IMR-90 (cell line): ENCODE data around the gene RILPL2. TPM values are rescaled to one million over a fixed set of nuclear protein-coding genes. Genes with fewer than 3 reads are reported as not detected.

ENCODE experiments used
- ATAC-seq: fragments of 200-7000 bp; cut with Tn5 transposase; 2 replicates; pipeline ENCODE4 v1.9.1; 2020; ENCODE audit warnings: low read depth, mild to moderate bottlenecking, moderate library complexity
- BruUV-seq: library from RNA; stranded (reverse); fragments of 400-500 nt; replicated peaks from 2 replicates; lab custom pipeline; 2021; lab: Mats Ljungman, UMichigan
- CTCF ChIA-PET: fragments of 300-600 bp; formaldehyde crosslinking; extraction: SDS; loops from one replicate; lab custom pipeline; 2021; ENCODE audit warnings: antibody characterized with exemption; lab: Yijun Ruan, JAX
- POLR2A ChIA-PET: fragments of 300-600 bp; sonication (Branson Sonifier 250); formaldehyde crosslinking; loops from one replicate; lab custom pipeline; 2022; ENCODE audit warnings: antibody characterized with exemption; ENCODE audit not compliant: unreplicated experiment; lab: Charles Lee
- DNase-seq: peaks from one replicate; pipeline ENCODE4 v3.0.0; 2013
- H2AFZ ChIP-seq: replicated peaks from 2 replicates; pipeline ENCODE3; 2013; ENCODE audit warnings: low read length, mild to moderate bottlenecking; ENCODE audit not compliant: poor library complexity
- H2AK5ac ChIP-seq: 2 replicates; pipeline ENCODE4 v1.6.1; 2013; ENCODE audit warnings: low read depth, low read length, inconsistent platforms
- H2AK9ac ChIP-seq: replicated peaks from 2 replicates; pipeline ENCODE3; 2013; ENCODE audit warnings: mild to moderate bottlenecking, low read depth, low read length, moderate library complexity; ENCODE audit not compliant: poor library complexity
- H2BK120ac ChIP-seq: 2 replicates; pipeline ENCODE4 v1.6.1; 2013; ENCODE audit warnings: low read depth, low read length, inconsistent platforms
- H2BK15ac ChIP-seq: 3 replicates; pipeline ENCODE4 v1.6.1; 2013; ENCODE audit warnings: low read depth, low read length, inconsistent platforms
- H2BK20ac ChIP-seq: 2 replicates; pipeline ENCODE4 v1.6.1; 2013; ENCODE audit warnings: low read depth, mild to moderate bottlenecking, inconsistent platforms, low read length, moderate library complexity
- H2BK5ac ChIP-seq: 2 replicates; pipeline ENCODE4 v1.6.1; 2013; ENCODE audit warnings: mild to moderate bottlenecking, low read depth, low read length, inconsistent platforms; ENCODE audit not compliant: poor library complexity, severe bottlenecking
- H3K14ac ChIP-seq: replicated peaks from 2 replicates; pipeline ENCODE4 v1.6.1; 2013; ENCODE audit warnings: low read depth, low read length, inconsistent platforms
- H3K18ac ChIP-seq: 2 replicates; pipeline ENCODE4 v1.6.1; 2013; ENCODE audit warnings: low read depth, low read length, control low read depth
- H3K23ac ChIP-seq: 2 replicates; pipeline ENCODE4 v1.6.1; 2013; ENCODE audit warnings: low read depth, low read length, inconsistent platforms
- H3K27ac ChIP-seq: 2 replicates; pipeline ENCODE4 v1.5.1; 2013; ENCODE audit warnings: mild to moderate bottlenecking, control low read depth, low read length; ENCODE audit not compliant: insufficient read depth
- H3K27me3 ChIP-seq: 2 replicates; pipeline ENCODE4 v1.6.1; 2013; ENCODE audit warnings: low read length; ENCODE audit not compliant: control insufficient read depth, insufficient read depth
- H3K36me3 ChIP-seq: 2 replicates; pipeline ENCODE4 v1.6.1; 2013; ENCODE audit warnings: low read length, mixed read lengths; ENCODE audit not compliant: control insufficient read depth, insufficient read depth
- H3K4ac ChIP-seq: 2 replicates; pipeline ENCODE4 v1.6.1; 2013; ENCODE audit warnings: low read depth, low read length, inconsistent platforms
- H3K4me1 ChIP-seq: 2 replicates; pipeline ENCODE4 v1.6.1; 2013; ENCODE audit warnings: low read length, mixed read lengths; ENCODE audit not compliant: control insufficient read depth, insufficient read depth
- H3K4me2 ChIP-seq: 2 replicates; pipeline ENCODE4 v1.6.1; 2013; ENCODE audit warnings: low read depth, mild to moderate bottlenecking, control low read depth, low read length, moderate library complexity
- H3K4me3 ChIP-seq: 2 replicates; pipeline ENCODE4 v1.5.1; 2013; ENCODE audit warnings: low read depth, mild to moderate bottlenecking, control low read depth, low read length, moderate library complexity; ENCODE audit not compliant: insufficient read depth
- H3K56ac ChIP-seq: 2 replicates; pipeline ENCODE4 v1.6.1; 2013; ENCODE audit warnings: low read length, inconsistent platforms; ENCODE audit not compliant: insufficient read depth; ENCODE audit errors: extremely low read depth
- H3K79me1 ChIP-seq, 2 experiments: 2 replicates each; pipeline ENCODE4 v1.6.1; 2013; ENCODE audit warnings: low read length in 2 of 2, inconsistent platforms in 1 of 2, low read depth in 1 of 2
- H3K9ac ChIP-seq: 2 replicates; pipeline ENCODE4 v1.6.1; 2013; ENCODE audit warnings: low read depth, low read length, control low read depth
- H3K9me1 ChIP-seq: 2 replicates; pipeline ENCODE4 v1.6.1; 2013; ENCODE audit warnings: low read length, inconsistent platforms; ENCODE audit not compliant: insufficient read depth
- H3K9me3 ChIP-seq: 2 replicates; pipeline ENCODE4 v1.6.1; 2013; ENCODE audit warnings: low read length; ENCODE audit not compliant: control insufficient read depth, insufficient read depth
- H4K20me1 ChIP-seq: 2 replicates; pipeline ENCODE4 v1.6.1; 2013; ENCODE audit warnings: low read length, inconsistent platforms; ENCODE audit not compliant: insufficient read depth
- H4K5ac ChIP-seq: 2 replicates; pipeline ENCODE4 v1.6.1; 2013; ENCODE audit warnings: mild to moderate bottlenecking, low read depth, low read length, control low read depth
- H4K8ac ChIP-seq, 2 experiments: 2 replicates each; pipeline ENCODE4 v1.6.1; 2013; ENCODE audit warnings: low read depth in 2 of 2, low read length in 2 of 2, control low read depth in 1 of 2, inconsistent platforms in 1 of 2
- H4K91ac ChIP-seq: 2 replicates; pipeline ENCODE4 v1.6.1; 2013; ENCODE audit warnings: low read depth, low read length, inconsistent platforms; ENCODE audit not compliant: insufficient read depth
- CHD1 ChIP-seq: IDR thresholded peaks from 2 replicates; pipeline ENCODE4 v1.6.1; 2012; ENCODE audit warnings: low read depth, low read length, improper control_type of control experiment
- FOS ChIP-seq: fragments of 150-350 bp; IDR thresholded peaks from 2 replicates; pipeline ENCODE4 v1.6.1; 2016; ENCODE audit warnings: low read depth, low read length
- NFE2L2 ChIP-seq: fragments of 150-350 bp; IDR thresholded peaks from 2 replicates; pipeline ENCODE4 v1.6.1; 2016; ENCODE audit warnings: low read depth, mild to moderate bottlenecking, low read length
- RAD21 ChIP-seq: IDR thresholded peaks from 2 replicates; pipeline ENCODE4 v1.6.1; 2012; ENCODE audit warnings: low read length, improper control_type of control experiment
- RFX5 ChIP-seq: IDR thresholded peaks from 2 replicates; pipeline ENCODE4 v1.8.0; 2012; ENCODE audit warnings: low read depth, mild to moderate bottlenecking, low read length, moderate library complexity
- SMC3 ChIP-seq: fragments of 150-350 bp; IDR thresholded peaks from 2 replicates; pipeline ENCODE4 v1.6.1; 2016; ENCODE audit warnings: low read depth, mild to moderate bottlenecking, antibody characterized with exemption, low read length, moderate library complexity
- WGBS, 2 experiments: methylation state at CpG; one replicate each; pipeline versions ENCODE4 v1.1.5 to v1.1.7; 2013; ENCODE audit warnings: missing lambda C conversion rate in 2 of 2; ENCODE audit not compliant: insufficient read length in 1 of 2; ENCODE audit errors: extremely low coverage in 2 of 2; 5-methylcytosine and 5-hydroxymethylcytosine counted together
- dilution Hi-C: fragments of 300-500 bp; cut with HindIII; formaldehyde crosslinking; loops from one replicate; pipeline ENCODE4 v1.14.3; 2018; ENCODE audit warnings: low sequenced_read_pairs; ENCODE audit not compliant: unreplicated experiment
- in situ Hi-C: fragments of 300-500 bp; cut with MboI; formaldehyde crosslinking; loops from 3 replicates; pipeline ENCODE4 v1.14.3; 2019; ENCODE audit warnings: low sequenced_read_pairs, inconsistent platforms, mixed read lengths
- intact Hi-C: fragments of 100-400 bp; cut with micrococcal nuclease; formaldehyde crosslinking; loops from 2 replicates; pipeline ENCODE4 v1.10.0; 2022
- polyA plus RNA-seq, 3 experiments: library from polyadenylated mRNA; depleted of rRNA; stranded (reverse); fragments of >200 nt; gene quantifications; 2 replicates each; pipeline ENCODE4 v1.2.3, GENCODE V29; 2012; ENCODE audit warnings: low replicate concordance in 1 of 3
- total RNA-seq: library from RNA; depleted of rRNA; stranded (reverse); fragments of >200 nt; gene quantifications from 2 replicates; pipeline ENCODE4 v1.2.3, GENCODE V29; 2012

The RILPL2 gene
- total and polyA plus RNA-seq, 2 of the 4 experiments (the other 2 are of a cell fraction), result 1.8 to 2.2 TPM

DNA sequence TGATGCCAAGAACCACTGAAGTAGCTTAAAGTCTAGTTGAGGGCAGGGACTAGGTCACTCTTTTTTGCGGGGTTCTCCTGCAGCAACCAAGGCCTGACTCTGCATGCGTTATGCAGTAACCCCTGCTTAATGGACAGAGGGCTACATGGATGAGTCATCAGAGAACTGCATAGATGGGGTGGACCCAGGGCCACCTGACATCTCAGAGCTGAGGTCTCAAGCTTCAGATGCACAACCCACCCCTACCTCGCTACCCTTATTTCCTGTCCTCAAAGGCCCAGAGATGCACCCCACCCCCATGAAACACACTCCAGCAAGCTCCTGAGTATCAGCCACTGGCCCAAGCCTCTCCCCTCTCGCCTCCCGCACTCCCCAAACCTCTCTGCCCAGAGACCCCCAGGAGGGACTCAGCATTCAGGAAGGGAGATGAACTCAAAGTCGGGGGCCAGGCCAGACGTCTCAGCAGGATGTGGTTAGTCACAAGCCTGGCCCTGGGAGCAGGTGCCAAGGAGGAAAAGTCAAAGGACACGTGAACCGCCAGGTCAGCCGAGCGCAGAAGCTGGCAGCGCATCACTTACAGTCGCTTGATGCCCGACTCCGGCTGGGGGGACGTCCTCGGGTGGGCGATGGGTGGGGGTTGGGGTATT lies 47.2 kb upstream of the RILPL2 start:
- no peak overlapping the region for H3K18ac ChIP-seq
- intact Hi-C loops, result no loop called here
- no peak overlapping the region for H3K14ac ChIP-seq
- peaks cover 24% of the 10 kb centered on the region for H3K36me3 ChIP-seq
- no peaks in the 10 kb centered on the region for H3K27me3 ChIP-seq
- dilution Hi-C loops, result no loop called here
- H2BK5ac ChIP-seq, result no peak overlapping the region
- H2BK20ac ChIP-seq, result no peak overlapping the region
- H2BK120ac ChIP-seq, result no peak overlapping the region
- CTCF ChIA-PET, result no interaction called here
- DNase-seq (no peak), ATAC-seq (no peak)
- H3K56ac ChIP-seq, result no peak overlapping the region
- no peak overlapping the region for H3K4ac ChIP-seq
- POLR2A ChIA-PET, result no interaction called here
- no peak overlapping the region for H3K4me3 ChIP-seq
- H4K91ac ChIP-seq, result no peak overlapping the region
- BruUV-seq, result no TSS peak
- no peak overlapping the region for H4K8ac ChIP-seq
- H4K5ac ChIP-seq, result no peak overlapping the region
- no peak overlapping the region for H2AFZ ChIP-seq
- H3K27ac ChIP-seq, result no peak overlapping the region
- no peak overlapping the region for H2AK5ac ChIP-seq
- peak overlapping the region; percentile 40 for H2AK9ac ChIP-seq
- no peak overlapping the region for H2BK15ac ChIP-seq
- peaks cover 0 to 7% of the 10 kb centered on the region in 2 experiments; a peak in 1 of 4 replicates for H3K79me1 ChIP-seq
- H3K23ac ChIP-seq, result no peak overlapping the region
- no peaks in the 10 kb centered on the region for H3K9me3 ChIP-seq
- H3K9ac ChIP-seq, result no peak overlapping the region
- in situ Hi-C loops, result no loop called here
- no peaks in the 10 kb centered on the region for H3K4me1 ChIP-seq
- no peak overlapping the region for H3K4me2 ChIP-seq
- 0 out of 2 replicates have a peak, but pooled peaks cover 5% of the 10 kb centered on the region for H3K9me1 ChIP-seq
- WGBS, 2 experiments, result 90% methylated on average over 7 of the region's 18 CpGs; no CpG with 5 or more reads in 1 of the 2 experiments
- TF ChIP-seq NFE2L2 (no peak), RFX5 (no peak), CHD1 (no peak), SMC3 (no peak), FOS (0 out of 2 replicates have a peak, but pooled peaks have one; percentile 19), RAD21 (no peak)
- no peaks in the 10 kb centered on the region for H4K20me1 ChIP-seq
